HG02623 (cell line): ENCODE data around the gene EPPIN.

Experiments
- ATAC-seq: cut with Tn5 transposase; IDR thresholded peaks from one replicate; pipeline ENCODE4 v1.9.1; 2021; ENCODE audit warnings: moderate library complexity; ENCODE audit not compliant: unreplicated experiment

Gene EPPIN

DNA sequence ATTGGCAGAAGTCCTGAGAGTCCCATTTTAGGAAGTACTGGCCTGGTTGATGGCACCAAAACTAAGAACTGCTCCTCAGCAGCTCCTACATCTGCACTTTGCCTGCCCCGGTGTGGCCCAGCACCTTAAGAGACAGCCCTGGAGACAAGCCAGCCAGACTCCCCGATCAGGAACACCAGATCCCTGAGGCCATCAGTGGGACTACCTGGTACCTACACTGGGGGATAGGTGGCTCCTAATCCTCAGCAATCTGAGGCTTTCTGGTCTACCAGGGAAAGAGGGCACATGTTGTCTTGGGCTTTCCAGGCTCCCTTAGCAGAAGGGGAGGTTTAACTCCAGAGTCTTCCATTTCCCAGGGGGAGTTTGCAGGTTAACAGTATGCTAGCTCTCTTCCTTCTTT lies 7.8 kb downstream of the EPPIN start, which contains the start of gene WFDC6:
WFDC6 (minus strand) TSS at position 101 of the 400 bp plus-strand sequence; CDS start at position 26, 75 bp downstream.
- ATAC-seq, result no peak

DNA sequence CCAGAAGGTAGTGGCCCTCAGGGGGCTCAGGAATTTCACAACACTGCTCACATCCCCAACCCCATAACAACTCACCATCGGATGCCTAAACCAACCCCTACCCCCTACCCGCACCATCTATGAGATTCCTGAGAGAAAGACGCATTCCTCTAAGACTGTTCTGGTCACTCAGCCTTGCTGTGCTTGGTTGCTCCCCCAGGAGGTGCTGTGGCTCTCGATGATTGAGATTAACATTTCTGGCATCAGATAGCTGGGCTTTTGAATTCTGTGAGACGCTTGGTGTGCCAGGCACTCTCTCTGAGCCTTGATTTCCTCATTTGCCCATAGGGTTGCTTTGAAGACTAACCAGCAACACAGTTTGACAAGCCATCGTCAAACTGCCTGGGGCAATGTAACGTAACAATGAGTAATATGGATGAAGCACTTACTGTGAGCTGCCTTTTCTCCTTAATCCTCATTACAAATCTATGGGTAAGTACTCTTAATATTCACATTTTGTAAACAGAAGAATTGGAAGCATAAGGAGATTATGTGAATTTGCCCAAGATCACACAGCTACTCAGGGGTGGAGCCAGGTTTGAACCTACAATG lies 8.9 kb downstream of the EPPIN start:
- ATAC-seq, result no peak

DNA sequence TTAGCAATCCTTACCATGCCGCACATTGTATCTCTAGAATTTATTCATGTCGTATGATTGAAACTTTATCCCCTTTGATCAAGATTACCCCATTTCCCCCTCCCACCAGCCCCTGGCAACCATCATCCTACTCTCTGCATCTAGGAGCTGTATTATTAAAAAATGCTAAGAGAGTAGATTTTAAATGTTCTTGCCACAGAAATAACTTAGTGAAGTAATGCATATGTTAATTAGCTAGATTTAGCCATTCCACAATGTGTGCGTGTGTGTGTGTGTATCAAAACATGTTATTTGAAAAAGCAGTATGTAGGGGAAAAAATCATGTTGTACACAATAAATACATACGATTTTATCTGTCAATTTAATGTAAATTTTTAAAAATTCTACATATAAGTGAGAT lies 19.9 kb downstream of the EPPIN start:
- ATAC-seq, result no peak

DNA sequence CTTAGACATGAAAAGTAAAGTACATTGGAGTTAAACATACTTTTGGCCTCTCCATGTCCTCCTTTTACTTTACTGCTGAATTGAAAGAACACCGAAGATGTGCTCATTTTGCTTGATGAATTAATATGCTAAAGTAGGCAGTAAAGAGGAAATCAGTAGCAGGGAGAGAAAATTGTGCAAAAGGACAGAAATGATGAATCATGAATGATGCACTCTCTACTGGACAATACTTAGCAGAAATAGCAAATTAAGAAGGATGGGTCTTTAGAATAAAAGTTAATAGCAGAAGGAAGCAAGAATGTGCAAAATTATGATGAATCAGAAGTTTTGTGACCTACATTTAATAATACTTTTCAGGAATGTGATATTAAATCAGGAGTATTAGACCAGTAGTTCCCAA lies 23.4 kb downstream of the EPPIN start:
- no peak for ATAC-seq

DNA sequence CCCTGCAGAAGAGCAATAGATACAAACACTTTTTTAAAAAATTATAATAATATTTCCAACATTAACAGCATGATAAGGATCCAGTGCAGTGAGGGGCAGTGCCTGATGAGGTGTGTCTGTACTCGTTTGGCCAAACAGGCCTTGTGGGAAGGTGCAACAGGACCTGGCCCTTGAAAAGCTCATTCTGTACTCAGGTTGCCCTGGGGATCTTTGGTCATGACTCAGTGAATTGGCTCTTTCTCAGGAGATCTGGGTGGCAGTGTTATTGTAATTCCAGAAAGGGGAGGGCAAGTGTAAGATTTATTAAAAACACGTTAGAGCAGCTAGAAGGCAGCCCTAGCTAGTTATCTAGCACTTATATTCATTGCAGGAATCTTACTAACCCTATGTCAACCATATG lies 28.9 kb downstream of the EPPIN start:
- no peak for ATAC-seq

DNA sequence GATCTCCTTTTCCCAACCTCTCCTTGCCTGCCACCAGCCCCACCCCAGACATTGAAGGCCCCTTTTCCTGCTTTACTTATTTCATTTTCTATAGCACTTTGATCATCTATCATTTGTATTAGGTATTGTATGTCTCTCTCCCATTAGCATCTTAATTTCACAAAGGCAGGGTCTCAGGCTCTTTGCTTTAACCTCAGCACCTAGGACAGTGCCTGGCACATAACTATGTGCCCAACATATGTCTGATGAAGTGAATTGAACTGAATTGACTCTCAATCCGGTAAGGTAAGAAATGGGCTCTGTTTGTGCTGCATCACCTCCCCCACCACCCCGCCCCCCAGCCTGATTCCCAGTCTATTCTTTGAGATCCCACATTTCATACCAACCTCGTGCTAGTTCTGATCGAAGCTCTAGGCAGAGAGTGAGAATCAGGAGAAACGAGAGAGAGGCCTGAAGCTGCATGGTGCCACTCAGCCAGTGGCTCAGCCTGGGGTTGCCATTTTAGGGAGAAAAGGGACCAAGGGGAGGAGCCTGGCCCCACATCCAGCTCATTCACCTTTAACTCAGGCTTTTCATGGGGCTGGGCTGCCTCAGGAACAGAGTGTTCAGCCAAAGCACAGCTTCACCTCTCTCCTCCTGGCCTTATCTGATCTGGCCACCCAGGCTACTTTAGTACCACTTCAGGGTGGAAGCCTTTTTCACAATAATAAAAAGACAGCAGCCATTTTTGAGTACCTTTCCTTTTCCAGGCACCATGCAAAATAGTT lies 31.9 kb downstream of the EPPIN start, which contains the start of gene SPINT3:
SPINT3 (minus strand) TSS at position 476 of the 767 bp plus-strand sequence; CDS start at position 462, 14 bp downstream.
- ATAC-seq, result no peak

DNA sequence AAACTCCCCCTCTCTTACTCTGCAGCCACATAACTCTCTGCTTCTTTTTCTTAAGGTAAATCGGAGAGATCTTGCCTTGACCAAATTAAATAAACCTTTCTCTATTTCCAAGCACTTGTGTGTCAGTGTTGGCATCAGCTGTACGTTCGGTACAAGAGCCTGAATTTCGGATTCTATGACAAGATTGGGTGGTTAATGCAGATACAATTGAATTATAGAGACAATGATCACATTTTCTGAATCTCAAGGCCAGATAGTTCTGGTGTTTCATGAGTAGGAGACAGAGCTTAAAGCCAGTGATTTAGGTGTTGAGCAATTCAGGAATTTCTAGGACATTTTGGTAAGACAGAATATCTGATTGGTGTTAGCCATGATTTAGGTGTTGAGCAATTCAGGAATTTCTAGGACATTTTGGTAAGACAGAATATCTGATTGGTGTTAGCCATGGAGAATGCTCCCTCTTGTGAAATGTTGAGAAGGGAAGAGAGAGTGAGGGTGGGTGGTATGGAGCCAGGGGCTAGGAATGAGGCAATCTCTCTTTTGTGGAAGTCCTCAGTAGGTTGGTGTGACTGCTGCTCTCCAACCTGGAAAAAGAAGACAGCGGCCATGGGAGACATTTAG lies 36.8 kb downstream of the EPPIN start:
- ATAC-seq, result no peak

DNA sequence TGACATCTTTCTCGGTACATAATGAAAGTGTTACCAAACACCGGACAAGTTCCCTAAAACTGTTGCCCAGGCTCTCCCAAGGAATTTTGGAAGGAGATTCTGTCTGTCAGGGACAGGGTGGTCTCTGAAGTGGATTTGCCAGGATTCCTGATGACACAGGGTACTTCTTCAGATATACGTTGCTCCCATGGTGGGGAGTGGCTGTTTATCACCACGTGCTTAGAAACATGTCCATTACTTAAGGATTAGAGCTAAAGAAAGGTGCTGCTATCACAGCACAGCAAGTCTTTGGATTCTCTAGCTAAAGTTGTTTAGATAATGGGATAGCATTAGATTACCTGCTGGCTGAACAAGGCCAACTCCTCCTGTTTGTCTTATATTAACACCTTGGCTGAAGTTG lies 38.1 kb downstream of the EPPIN start:
- ATAC-seq, result no peak

DNA sequence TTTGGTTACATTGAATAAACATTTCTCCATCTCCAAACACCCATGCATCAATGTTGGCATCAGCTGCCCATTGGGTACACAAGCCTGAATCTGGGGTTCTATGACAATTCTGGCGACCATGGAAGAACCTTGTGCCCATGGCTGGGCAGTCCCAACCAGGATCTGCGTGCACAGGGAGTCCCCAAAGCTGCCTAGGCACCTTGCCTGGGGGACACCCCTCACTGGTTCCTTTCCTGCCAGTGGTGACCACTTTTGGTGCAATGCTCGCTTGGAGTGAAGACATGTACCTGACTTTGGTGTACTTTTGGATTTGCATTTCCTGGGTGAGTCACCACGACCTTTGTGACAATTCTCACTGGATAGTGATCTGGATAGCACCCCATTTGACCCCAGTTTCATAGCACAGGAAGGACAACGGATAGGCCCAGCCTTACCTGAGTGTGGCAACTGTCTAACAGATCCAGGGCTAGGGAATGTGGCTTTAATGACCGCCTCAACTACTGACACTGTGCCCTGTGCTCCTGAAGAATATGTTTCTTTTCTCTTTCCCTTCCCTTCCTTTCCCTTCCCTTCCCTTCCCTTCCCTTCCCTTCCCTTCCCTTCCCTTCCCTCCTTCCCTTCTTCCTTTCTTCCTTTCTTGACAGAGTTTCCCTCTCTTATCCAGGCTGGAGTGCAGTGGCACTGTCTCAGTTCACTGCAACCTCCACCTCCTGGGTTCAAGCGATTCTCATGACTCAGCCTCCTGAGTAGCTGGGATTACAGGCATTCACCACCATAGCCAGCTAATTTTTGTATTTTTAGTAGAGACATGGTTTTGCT lies 38.9 kb downstream of the EPPIN start:
- ATAC-seq, result no peak

DNA sequence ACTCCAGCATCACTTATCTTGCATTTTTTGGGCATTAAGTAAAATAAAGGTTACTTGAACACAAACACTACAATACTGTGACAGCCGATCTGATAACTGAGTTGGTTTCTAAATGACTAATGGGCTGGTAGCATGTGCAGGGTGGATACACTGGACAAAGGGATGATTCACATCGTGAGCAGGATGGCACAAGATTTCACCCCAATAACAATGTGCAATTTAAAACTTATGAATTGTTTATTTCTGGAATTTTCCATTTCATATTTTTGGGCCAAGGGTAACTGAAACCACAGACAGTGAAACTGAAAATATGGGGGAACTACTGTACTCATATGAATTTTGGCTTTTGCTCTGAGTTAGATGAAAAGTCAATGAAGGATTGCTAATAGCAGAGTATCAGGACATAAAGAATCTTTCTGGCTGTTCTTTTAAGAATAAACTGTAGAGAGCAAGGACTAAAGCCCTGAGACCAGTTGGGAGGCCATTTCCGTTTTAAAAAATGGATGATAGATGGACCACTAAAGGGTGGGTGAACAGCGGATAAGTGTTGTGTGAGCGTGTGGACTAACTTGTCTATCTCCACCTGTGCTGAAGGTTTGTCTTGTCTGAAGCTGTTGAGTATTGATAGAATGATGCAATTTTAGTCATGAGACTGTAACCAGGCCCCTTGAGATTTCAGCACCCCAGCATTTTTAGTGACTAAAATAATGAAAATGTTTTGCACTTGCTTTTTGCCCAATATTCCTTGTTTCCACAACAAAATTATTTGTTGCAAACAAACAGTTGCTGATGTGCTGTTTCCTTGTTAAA lies 40.0 kb downstream of the EPPIN start:
- ATAC-seq, result no peak

DNA sequence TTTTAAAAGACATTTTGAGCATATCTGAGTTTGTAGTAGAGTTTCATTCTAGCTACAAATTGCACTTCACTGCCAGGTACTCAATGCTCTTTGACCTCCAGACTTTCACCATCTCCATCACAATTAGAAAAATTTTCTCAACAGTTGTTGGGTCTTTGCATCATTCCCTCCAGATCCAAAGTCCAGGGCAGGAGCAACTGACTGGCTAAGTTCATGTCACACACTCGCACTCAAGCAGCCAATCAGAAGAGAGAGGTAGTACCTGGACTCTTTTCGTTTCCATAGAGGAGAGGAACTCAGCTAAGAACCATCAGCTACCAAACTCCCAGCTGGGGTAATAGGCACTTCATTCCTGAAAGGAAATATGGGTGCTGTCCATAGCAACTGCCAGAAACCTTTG lies 40.8 kb downstream of the EPPIN start:
- ATAC-seq, result no peak

DNA sequence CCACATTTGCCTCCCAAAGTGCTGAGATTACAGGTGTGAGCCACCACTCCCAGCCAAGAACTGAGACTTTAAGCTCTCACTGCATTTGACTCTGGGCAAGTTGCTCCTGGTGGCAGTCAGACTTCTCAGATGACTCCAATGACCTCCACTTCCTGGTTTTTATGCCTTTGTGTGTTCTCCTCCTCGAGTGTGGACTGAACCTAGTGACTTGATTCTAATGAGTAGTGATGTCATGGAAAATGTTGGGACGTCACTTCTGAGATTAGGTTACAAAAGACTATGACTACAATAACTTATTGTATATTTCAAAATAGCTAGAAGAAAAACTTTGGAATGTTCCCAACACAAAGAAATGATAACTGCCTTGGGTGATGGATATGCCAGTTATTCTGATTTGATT lies 43.8 kb downstream of the EPPIN start:
- ATAC-seq, result no peak

DNA sequence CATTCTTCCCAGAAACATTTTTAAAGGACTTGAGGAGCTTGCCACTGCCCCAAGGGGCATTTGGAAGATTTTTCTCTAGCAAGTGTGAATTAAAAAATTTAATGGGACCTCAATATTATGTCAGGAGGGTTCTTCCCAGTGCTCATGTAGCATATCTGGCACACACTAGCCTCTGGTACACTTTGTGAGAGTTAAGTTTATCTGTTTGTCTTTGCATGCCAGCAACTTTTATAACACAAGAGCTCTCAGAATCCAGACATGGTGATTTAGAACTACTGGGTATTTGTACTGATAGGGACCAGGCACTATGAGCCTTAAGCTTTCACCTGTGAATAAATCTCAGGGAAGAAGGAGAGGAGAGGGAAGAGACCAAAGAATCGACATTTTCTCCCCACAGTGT lies 44.6 kb downstream of the EPPIN start:
- ATAC-seq, result no peak

DNA sequence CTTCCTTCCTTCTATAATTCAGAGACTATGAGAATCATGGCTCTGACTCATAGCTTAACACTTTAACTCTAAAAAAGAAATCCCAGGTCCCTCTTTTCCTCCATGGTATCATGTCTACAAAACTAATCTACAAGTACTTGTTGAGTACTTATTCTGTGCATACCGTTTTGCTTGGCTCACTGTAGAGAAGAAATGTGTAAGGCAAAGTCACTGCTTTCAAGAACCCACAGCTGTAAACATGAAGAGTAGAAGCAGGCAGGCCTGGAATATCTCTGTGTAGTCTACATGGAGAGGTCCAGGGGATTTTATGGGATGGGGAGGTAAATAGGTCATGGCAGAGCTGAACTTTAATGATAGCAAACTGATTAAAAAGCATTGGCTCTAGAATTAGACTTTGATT lies 45.6 kb downstream of the EPPIN start:
- no peak for ATAC-seq

DNA sequence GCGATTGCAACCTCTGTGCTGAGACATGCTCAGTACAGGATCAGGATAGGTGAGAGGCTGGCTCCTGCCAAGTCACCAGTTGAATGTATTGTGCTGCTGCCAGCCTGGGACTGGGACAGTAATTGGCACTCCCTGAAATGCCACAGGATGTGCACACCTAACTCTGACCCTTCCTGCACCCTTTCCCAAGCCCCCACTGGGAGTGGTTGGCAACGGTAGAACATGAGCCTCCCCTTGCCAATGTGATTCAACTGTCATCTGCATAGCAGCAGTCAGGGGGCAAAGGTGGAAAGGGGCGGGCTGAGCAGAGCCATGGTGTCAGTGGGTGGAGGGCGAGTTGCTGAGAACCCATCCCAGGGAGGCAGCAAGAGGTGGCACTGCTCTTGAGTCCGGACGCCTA lies 47.2 kb downstream of the EPPIN start:
- no peak for ATAC-seq

DNA sequence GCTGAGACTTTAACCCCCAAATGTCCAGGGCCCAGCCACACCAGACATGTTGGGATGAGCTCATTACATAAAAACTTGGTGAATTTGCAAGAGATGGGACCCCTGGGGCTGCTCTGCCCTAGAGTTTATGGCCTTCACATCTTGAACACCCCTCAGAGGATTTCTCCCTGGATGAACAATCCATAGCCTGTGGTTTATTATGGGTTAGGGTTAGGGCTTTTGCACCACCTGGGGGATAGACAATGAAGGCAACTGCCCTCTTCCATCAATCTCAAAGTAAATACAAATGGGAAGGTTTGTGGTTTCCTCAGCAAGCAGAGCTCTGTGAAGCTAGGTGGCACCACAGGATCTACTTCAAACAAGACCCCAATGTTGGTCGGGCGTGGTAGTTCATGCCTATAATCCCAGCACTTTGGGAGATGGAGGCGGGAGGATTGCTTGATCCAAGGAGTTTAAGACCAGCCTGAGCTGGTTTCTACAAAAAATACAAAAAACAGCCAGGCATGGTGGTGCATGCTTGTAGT lies 49.2 kb downstream of the EPPIN start:
- no peak for ATAC-seq

DNA sequence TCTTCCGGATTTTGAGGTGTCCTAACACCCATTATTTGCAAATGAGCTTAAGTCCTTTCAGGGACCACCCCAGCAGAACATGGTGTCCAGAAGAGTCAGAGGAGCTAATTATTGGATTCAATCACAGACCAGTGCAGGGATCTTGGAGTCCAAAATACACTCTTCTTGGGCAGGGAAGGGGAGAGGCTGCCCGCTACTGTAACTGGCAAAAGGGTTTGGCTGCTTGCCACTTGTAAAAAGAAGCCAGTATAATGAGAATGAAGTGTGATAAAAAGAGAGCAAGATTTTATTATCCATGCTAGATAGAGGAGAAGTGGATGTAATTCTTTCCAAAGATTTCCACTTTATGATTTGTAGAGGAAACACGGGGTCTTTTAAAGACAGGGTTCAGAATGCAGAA lies 51.0 kb downstream of the EPPIN start:
- no peak for ATAC-seq

DNA sequence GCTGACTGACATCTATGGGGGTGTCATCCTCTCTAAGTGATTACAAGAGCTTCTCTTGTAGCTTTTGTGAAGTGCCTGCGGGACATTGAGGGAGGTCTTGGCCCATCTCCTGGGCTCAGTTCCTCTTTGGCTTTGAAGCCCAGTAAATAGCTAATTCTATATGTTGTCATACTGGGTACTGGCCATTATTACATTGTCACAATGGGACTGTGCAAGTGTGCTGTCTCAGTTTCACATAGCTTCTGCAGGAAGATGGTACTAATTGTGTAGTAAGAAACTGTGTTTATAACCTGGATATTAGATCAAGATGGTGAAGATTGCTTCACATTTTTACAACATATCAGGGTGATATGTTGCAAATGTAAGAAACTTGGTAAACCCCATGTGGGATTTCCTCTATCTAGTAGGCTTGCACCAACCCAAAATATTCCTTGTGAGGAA lies 51.7 kb downstream of the EPPIN start:
- ATAC-seq, result no peak
